ENCODE data around the gene IPO9.

The IPO9 gene

DNA sequence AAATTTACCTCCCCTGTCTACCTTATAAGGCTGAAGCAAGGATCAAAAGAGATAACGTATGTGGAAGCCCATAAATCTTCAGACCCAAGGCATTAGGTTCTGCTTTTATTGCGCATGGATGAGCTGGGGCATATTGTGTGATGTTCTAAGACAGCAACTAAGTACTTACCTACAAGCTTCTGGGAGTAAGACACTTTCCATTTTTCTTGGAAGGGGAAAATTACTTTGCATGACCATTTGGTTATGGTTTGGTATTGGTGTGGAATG, 96.3 kb downstream of the IPO9 start:
- peak overlapping the region; percentile 60 to 66 for H3K27ac ChIP-seq
- DNase-seq (ENCODE audit: low spot score): no peak
- no peak overlapping the region for H3K4me3 ChIP-seq
- TF ChIP-seq, protein P1, sequence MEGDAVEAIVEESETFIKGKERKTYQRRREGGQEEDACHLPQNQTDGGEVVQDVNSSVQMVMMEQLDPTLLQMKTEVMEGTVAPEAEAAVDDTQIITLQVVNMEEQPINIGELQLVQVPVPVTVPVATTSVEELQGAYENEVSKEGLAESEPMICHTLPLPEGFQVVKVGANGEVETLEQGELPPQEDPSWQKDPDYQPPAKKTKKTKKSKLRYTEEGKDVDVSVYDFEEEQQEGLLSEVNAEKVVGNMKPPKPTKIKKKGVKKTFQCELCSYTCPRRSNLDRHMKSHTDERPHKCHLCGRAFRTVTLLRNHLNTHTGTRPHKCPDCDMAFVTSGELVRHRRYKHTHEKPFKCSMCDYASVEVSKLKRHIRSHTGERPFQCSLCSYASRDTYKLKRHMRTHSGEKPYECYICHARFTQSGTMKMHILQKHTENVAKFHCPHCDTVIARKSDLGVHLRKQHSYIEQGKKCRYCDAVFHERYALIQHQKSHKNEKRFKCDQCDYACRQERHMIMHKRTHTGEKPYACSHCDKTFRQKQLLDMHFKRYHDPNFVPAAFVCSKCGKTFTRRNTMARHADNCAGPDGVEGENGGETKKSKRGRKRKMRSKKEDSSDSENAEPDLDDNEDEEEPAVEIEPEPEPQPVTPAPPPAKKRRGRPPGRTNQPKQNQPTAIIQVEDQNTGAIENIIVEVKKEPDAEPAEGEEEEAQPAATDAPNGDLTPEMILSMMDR (IDR thresholded peaks at IDR 0.05): no peak

DNA sequence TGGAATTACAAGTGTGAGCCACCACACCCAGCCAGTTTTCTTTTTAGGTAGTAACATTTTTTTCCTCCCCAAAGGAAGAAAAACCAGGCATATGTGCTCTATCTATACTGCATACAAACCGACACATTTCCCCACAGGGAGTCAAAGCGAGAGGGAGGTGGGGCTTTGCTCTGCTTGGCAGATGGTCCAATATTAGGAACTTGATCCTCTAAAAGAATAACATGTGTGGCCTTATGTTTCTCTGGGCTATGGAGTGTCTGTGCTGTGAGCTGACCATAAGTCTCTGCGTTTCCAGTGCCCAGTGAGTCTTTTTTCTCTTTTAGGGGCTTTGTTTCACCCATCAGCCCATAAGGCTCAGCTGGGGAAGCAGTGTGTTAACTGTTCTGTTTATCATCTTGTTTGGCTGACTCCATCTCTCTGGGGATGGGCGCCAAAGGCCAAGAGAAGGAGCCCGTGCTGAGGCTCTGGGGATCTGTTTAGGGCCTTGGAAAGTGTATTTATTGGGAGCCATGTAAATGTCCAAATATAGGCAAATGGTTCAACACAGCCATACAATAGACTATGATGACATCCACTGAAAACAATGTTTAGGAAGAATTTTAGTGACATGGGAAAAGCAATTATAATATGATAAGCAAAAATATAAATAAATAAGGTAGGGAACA, 97.2 kb downstream of the IPO9 start:
- H3K4me3 ChIP-seq: no peak overlapping the region
- no peak for DNase-seq (ENCODE audit: low spot score)
- TF ChIP-seq, protein P1 (IDR thresholded peaks at IDR 0.05): no peak
- H3K27ac ChIP-seq: peak overlapping the region; percentile 32 to 66

DNA sequence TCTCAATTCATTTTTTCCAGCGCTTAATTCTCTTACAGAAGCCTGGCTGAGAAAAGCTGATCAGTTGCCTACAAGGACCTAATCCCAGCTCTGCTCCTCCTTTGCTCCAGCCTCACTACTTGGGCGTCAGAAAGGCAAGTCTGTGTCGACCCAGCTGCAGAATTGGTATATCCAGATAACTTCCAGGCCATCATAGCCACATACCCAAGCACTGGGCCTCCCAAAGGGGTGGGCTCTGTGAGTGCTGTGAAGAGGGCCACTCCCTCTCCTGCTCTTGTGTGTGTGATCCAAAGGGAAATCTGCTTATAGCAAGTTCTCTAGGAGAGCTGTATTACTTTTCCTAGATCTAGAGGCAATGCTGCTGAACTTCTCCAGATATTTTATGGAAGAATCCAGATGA, 99.3 kb downstream of the IPO9 start:
- peak overlapping the region; percentile 25 to 51 for H3K27ac ChIP-seq
- TF ChIP-seq, protein P1 (IDR thresholded peaks at IDR 0.05): no peak
- no peak for DNase-seq (ENCODE audit: low spot score)

DNA sequence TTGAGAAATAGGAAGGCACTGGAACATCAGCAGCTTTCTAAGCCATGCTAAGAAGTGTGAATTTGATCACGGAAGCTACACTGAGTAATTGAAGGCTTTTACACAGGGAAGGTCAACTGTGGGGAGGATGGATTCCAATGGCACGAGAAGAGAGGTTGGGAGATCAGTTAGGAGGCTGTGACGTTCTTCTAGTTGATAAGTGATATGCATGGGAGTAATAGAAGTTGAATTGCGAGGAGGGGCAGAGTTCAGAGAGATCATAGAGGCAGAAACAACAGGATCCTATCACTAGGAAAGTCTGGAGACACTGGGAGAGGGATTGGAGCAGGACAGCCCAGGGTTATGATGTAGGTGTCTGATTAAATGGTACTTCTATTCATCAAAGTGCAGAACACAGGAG, 101.2 kb downstream of the IPO9 start:
- peak overlapping the region; percentile 33 to 44 for H3K27ac ChIP-seq
- TF ChIP-seq, protein P1 (IDR thresholded peaks at IDR 0.05): no peak
- H3K4me3 ChIP-seq: peak overlapping the region; percentile 39
- no peak for DNase-seq (ENCODE audit: low spot score)

More for the DNA sequence above, 99.3 kb downstream of the IPO9 start:
- peak overlapping the region; percentile 43 for H3K4me3 ChIP-seq

DNA sequence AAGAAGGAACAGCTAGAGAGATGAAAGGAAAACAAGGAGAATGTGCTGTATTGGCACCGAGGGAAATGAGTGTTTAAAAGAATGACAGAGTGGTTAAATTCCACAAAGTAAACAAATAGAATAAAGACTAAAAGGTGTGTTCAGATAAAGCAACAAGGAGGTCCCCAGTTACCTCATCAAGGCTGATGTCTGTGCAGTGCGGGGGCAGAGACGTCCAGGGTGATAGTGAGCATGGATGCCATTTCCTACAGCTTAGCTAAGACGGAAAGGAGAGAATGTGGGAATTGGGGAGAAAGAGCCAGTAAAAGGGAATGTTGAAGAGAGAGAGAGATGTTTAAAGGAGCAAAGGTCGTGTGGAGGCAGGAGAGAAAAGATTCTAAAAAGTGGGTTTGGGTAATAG, 101.8 kb downstream of the IPO9 start:
- Histone ChIP-seq H3K27ac (peak overlapping the region; percentile 33 to 44), H3K4me3 (peak overlapping the region; percentile 39)

More for the DNA sequence above, 101.8 kb downstream of the IPO9 start:
- DNase-seq (ENCODE audit: low spot score): no peak
- TF ChIP-seq, protein P1 (IDR thresholded peaks at IDR 0.05): no peak

Measured in coronary artery (tissue), 2 donors.